ENCODE data around the gene C6orf132.

Gene C6orf132

DNA sequence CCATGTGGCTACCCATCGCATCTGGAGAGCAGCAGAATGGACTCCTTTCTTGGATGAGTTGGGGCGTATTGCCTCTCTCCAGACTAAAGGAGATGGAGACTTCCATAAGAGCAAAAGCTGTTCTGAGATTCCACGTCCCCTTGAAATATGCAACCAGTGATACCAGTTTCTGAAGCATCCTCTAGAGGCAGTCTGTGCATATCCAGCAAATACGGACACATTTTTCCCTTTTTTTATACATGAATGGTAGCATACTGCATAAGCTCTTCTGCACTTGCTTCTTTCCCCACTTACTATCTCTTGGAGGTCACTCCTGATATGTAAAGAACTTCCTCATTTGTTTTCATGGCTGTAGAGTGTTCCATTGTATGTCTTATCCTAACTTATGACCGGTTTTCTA is 57.5 kb downstream of the C6orf132 start:
- DNase-seq (ENCODE audit: extremely low read depth in 1 of 2, low read depth in 1 of 2) = no peak

- no peak for DNase-seq (ENCODE audit: extremely low read depth in 1 of 2, low read depth in 1 of 2)
Observed at GRCh38 chr6:42083530-42083929, 58.9 kb downstream of the C6orf132 start.

DNA sequence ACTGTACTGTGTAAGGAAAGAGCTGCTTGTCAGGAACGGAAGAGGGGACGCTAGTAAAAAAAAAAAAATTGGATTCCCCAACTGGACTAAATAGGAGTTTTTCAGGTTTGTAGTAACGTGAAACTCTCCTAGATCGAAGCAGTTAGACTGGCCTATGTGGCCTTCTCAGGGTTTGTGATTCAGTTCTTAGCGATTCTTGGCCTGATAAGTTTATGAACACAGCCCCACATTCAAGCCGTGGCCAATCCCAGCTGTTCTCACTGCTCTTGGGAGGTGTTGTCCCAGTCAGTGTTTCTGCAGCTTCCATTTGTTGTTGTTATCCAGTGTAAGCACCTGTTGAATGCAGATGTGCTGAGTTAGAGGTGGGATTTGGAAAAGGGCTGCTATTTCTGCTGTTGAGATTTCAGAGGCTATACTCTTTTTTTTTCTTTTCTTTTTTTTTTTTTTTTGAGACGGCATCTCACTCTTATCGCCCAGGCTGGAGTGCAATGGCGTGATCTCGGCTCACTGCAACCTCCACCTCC is 62.4 kb downstream of the C6orf132 start:
- no peak for DNase-seq (ENCODE audit: extremely low read depth in 1 of 2, low read depth in 1 of 2)

DNA sequence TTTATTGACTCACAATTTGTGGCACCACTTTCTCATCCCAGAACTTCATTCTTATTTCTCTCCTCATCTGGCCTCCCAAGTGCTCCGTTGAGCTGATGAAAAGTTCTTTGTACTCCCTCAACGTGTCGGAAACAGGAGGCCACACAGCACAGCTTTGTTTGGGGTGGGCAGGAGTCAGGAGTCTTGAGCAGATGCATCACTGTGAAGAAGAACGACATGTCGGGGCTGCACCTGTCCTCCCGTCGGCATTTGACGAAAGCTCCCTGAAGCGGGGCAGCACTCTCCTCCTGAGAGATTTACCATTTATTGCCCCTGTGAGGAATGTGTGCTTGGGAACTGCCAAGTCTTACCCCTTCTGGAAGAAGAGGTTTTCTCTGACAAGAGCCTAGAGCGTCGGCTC is 64.0 kb downstream of the C6orf132 start:
- no peak for DNase-seq (ENCODE audit: extremely low read depth in 1 of 2, low read depth in 1 of 2)

DNA sequence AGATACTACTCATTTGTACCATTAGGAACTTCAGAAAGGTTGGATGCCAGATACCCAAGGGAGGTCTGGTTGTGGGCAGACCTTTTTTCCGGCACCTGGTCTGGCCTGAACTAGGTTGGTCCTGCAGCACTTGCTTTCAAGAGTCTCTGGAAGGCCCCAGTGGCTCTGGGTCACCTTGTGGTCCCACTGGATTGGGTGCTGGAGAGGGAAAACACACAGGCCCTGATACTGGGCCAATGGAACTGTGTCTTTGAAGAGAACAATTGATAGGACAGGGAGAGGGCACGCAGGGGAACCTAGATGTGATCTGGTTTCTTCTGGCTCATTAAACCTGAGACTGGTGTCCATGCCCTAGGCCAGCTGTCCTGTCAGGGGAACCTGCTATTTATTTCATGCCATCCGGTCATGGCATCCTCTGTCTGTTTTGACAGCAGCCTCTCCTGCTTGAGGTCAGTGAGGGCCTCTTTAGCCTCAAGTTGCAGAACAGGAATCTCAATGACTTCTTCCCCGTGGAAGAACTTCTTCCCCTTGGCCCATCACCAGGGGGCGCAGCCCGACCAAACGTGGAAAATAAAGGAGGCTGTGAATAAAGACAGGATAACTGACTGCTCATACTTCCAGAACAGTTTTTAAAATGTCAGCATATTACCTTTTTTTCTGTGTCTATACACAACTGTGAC is 67.1 kb downstream of the C6orf132 start:
- peak in 1 of 2 donors; percentile 52 for DNase-seq (ENCODE audit: extremely low read depth in 1 of 2, low read depth in 1 of 2)

DNA sequence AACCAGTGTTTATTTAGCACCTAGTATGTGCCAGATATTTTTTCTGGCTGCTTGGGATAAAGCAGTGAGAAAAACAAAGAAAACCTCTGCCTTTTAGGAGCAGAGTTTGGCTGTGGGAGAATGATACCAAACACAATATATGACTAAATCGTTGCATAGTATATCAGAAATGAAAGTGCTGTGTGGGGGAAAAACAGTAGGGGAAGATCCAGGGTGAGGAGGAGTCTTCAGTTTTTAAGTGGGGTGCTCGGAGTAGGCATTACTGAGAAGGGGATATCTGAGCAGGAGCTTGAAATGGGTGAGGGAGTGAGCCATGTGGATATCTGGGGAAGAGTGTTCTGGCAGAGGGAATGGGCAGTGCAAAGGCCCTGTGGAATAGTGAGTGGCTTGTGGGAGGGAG is 69.1 kb downstream of the C6orf132 start:
- DNase-seq (ENCODE audit: extremely low read depth in 1 of 2, low read depth in 1 of 2) = no peak

GRCh38 chr6:42071881-42072583 is 70.4 kb downstream of the C6orf132 start:
- no peak for DNase-seq (ENCODE audit: extremely low read depth in 1 of 2, low read depth in 1 of 2)

DNA sequence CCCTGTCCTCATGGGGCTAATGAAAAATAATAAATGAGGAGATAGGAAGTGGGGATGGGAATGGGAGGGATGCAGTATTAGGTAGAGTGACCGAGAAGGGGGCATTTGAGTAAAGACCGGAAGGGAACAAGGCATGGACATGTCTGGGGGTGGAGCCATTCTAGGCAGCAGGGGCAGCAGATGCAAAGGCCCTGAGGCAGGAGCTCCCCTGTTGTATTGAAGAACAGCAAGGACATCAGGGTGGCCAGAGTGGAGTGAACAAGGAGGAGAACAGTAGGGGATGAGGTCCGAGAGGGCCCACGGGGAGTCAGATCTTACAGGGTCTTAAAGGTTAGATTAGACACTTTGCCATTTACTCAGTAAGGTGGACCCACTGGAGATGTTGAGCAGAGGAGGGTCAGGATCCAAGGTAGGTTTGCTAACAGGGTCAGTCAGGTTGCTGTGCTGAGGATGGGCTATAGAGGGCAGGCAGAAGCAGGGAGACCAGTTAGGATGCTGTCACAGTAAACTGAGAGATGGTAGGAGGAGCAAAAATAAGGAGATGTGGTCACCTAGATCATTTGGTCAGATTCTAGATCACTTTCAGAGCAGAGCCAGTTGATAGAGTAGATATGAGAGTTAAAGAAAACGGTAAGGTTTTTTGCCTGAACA is 73.4 kb downstream of the C6orf132 start:
- DNase-seq (ENCODE audit: extremely low read depth in 1 of 2, low read depth in 1 of 2) = no peak

DNA sequence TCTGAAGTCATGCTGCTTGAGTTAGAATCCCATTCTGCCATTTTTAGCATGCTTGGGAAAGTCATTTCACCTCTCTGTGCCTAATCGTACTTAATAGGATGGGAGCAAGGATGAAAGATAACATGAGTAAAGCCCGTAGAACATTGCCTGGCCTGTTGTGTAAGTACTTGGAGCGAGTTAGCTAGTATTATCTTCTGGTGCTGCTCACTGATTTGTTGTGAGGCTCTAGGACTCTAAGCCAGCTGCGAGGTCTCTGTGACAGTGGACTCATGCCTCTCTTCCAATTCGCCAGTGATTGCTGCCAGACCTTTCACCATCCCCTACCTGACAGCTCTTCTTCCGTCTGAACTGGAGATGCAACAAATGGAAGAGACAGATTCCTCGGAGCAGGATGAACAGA is 74.2 kb downstream of the C6orf132 start:
- DNase-seq (ENCODE audit: extremely low read depth in 1 of 2, low read depth in 1 of 2) = no peak

DNA sequence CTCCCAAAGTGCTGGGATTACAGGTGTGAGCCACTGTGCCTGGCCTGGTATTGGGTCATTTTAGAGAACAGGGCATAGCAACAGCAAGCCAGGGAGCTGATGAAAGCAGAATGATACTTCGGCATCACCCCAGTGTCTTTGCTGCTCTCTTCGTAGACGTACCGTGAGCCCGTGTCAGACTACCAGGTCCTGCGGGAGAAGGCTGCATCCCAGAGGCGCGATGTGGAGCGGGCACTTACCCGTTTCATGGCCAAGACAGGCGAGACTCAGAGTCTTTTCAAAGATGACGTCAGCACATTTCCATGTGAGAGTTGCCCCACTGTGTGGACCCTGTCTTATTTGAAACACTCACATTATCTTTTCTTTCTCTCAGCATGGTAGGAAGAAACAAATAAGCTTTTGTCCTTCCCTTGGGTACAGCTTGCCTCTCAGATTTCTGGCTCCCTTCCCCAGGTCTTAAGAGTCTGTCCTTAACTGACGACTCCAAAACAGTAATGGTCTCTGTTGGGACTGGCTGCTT is 76.2 kb downstream of the C6orf132 start:
- no peak for DNase-seq (ENCODE audit: extremely low read depth in 1 of 2, low read depth in 1 of 2)

DNA sequence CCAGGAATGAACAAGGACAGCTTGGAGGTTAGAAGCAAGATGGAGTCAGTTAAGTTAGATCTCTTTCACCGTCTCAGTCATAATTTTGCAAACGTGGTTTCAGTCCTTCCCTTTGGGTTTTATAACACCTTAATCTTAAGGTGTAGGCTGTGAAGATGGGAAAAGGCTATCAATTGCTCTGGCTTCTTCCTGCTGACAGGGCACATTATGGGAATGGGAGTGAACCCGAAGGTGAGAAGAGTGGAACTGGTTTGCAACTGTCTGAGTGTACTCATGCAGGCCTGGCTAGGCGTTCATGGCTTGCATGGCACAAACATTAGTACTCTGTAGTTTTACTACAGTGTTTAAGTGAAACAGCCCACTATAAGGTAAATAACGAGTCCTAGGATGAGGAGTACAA is 82.7 kb downstream of the C6orf132 start:
- DNase-seq (ENCODE audit: extremely low read depth in 1 of 2, low read depth in 1 of 2) = no peak

- DNase-seq (ENCODE audit: extremely low read depth in 1 of 2, low read depth in 1 of 2) = no peak
Observed at GRCh38 chr6:42053601-42054000, 88.8 kb downstream of the C6orf132 start.

DNA sequence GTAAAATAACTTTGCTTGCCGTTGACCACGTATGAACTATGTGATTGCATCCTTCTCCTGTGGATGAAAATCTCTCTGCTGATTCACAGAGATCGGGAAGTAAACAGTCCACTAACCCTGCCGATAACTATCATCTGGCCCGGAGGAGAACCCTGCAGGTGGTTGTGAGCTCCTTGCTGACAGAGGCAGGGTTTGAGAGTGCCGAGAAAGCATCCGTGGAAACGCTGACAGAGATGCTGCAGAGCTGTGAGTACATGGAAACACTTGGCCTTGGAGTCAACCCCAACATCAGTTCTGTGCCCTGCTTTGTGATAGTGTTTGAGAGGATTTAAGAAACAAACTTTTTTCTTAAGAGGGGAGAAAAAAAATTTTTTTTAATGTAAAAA is 91.2 kb downstream of the C6orf132 start:
- no peak for DNase-seq (ENCODE audit: extremely low read depth in 1 of 2, low read depth in 1 of 2)

Data from stimulated activated CD8-positive, alpha-beta memory T cell treated with anti-CD3 and anti-CD28 coated beads, Interleukin-7, amount 100 ng/mL, for 48 hours (primary cell).